ENCODE data around the gene SH3GL2.

GRCh38 chr9:17735859-17736258 lies 157.0 kb downstream of the SH3GL2 start:
- TF ChIP-seq POLR2AphosphoS5 (IDR thresholded peaks at IDR 0.05) (no peak), CTCF (IDR thresholded peaks at IDR 0.05) (no peak), POLR2A (IDR thresholded peaks at IDR 0.05) (no peak), EP300 (IDR thresholded peaks at IDR 0.05) (no peak)
